Neural progenitor cell (in vitro differentiated cells): ENCODE measurements around the gene TP73.

Source experiments
- EZH2 ChIP-seq: fragments of 200-600 bp; sonication (generic); IDR thresholded peaks from 2 replicates; pipeline ENCODE4 v1.6.1; 2017; ENCODE audit warnings: antibody characterized with exemption, mild to moderate bottlenecking, moderate library complexity
- TF ChIP-seq, protein P1 (sequence below): fragments of 200-600 bp; sonication (generic); IDR thresholded peaks from 2 replicates; pipeline ENCODE4 v1.5.1; 2017; ENCODE audit warnings: antibody characterized with exemption, mild to moderate bottlenecking

DNA sequence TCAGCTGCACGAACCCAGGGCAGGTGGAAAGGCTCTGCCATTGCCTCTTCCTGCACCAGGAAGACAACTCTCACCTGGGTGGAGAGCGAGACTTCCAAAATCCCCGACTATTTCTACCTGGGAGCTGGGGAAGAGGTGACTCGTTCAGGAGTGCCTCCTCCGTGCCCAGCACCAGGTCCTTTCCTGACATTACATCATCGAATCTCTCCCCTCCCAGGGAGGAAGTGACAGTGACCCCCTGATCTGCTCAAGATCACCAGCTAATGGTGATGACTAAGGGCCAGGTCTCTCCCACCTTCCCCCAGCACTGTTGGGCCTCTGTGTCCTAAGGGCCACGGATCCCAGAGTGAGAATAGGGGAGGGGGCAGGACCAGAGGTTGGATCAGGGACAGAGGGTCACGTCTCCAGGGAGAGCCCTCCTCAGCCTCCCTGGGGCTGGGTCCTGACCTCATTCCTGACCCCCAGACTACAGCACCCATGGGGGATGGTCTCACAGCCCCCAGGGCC lies 47.8 kb upstream of the TP73 start:
- TF ChIP-seq, protein P1, sequence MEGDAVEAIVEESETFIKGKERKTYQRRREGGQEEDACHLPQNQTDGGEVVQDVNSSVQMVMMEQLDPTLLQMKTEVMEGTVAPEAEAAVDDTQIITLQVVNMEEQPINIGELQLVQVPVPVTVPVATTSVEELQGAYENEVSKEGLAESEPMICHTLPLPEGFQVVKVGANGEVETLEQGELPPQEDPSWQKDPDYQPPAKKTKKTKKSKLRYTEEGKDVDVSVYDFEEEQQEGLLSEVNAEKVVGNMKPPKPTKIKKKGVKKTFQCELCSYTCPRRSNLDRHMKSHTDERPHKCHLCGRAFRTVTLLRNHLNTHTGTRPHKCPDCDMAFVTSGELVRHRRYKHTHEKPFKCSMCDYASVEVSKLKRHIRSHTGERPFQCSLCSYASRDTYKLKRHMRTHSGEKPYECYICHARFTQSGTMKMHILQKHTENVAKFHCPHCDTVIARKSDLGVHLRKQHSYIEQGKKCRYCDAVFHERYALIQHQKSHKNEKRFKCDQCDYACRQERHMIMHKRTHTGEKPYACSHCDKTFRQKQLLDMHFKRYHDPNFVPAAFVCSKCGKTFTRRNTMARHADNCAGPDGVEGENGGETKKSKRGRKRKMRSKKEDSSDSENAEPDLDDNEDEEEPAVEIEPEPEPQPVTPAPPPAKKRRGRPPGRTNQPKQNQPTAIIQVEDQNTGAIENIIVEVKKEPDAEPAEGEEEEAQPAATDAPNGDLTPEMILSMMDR = no peak
- no peak for TF ChIP-seq EZH2
